Suprapubic skin (tissue), 4 donors: ENCODE results near the gene DUSP15.

ENCODE experiments used
- POLR2A ChIP-seq, 2 donors: fragments of 450-650 bp; IDR thresholded peaks; one replicate each; pipeline ENCODE4 v1.6.1; 2017; ENCODE audit warnings: antibody characterized with exemption in 2 of 2, mild to moderate bottlenecking in 2 of 2, moderate library complexity in 2 of 2
- POLR2AphosphoS5 ChIP-seq, 3 donors: sonication (generic); formaldehyde crosslinking; IDR thresholded peaks; one replicate each; pipeline ENCODE4 v1.6.1; 2017; ENCODE audit warnings: antibody characterized with exemption in 3 of 3

DNA sequence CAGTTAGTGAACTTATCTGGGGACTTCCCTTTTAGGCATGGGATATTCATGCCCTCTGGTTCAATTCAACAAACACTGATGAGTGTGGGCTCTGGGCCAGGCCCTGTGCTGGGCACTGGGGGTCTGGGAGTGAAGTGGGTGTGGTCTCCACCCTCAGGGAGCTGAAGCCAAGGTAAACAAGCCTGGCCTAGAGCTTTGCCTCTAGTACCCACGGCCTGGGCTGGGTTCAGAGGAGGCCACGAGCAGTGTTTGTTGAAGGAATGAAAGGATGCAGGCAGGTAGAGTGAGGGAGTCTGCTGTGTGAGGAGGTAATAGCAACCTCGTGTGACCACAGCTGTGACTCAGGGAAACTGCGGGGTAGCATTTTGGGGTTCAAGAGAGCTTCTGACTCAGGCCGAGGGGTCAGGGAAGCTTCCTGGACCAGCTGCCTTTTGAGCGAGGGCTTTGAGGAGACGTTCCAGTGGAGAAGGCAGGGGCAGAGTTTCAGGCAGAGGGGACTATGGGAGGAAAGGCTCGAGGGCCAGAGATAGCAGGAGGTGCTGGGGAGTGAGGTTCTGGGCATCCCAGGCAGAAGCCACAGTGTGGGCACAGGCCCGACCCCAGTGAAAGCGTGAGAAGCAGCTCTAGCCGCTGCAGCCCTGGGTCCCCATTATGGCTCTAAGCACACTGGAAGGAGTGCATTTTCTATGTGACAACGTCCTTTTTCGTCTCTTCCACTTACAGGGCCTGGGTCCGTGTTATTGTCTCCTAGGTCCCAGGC lies 45.6 kb downstream of the DUSP15 start:
- no peak for TF ChIP-seq POLR2A (IDR thresholded peaks at IDR 0.05)
- TF ChIP-seq POLR2AphosphoS5 (IDR thresholded peaks at IDR 0.05): no peak
